Measurements from ENCODE around the gene DPT.

Gene DPT

GRCh38 chr1:168700575-168701268 lies 28.3 kb downstream of the DPT start:
- Mint-ChIP-seq H3K27ac (no peak overlapping the region), H3K27me3 (ENCODE audit: low read depth) (peaks cover 21% of the 10 kb centered on the region), H3K36me3 (ENCODE audit: low read depth) (no peaks in the 10 kb centered on the region), H3K9me3 (no peaks in the 10 kb centered on the region), H3K4me3 (no peak overlapping the region), H3K4me1 (ENCODE audit: low read depth) (no peaks in the 10 kb centered on the region)
- no peak for DNase-seq (ENCODE audit: low spot score)

- Mint-ChIP-seq H3K27me3 (ENCODE audit: low read depth) (peaks cover 16% of the 10 kb centered on the region), H3K9me3 (no peaks in the 10 kb centered on the region), H3K4me3 (no peak overlapping the region), H3K36me3 (ENCODE audit: low read depth) (no peaks in the 10 kb centered on the region), H3K4me1 (ENCODE audit: low read depth) (no peaks in the 10 kb centered on the region), H3K27ac (no peak overlapping the region)
- no peak for DNase-seq (ENCODE audit: low spot score)
Observed at GRCh38 chr1:168698453-168698852, 30.6 kb downstream of the DPT start.

- Mint-ChIP-seq H3K36me3 (ENCODE audit: low read depth) (no peaks in the 10 kb centered on the region), H3K4me3 (no peak overlapping the region), H3K9me3 (no peaks in the 10 kb centered on the region), H3K27ac (no peak overlapping the region), H3K4me1 (ENCODE audit: low read depth) (no peaks in the 10 kb centered on the region), H3K27me3 (ENCODE audit: low read depth) (peaks cover 11% of the 10 kb centered on the region)
- DNase-seq (ENCODE audit: low spot score): no peak
Observed at GRCh38 chr1:168697356-168698126, 31.5 kb downstream of the DPT start.

GRCh38 chr1:168696125-168696760 lies 32.8 kb downstream of the DPT start:
- peaks cover 4% of the 10 kb centered on the region for H3K27me3 Mint-ChIP-seq (ENCODE audit: low read depth)
- no peaks in the 10 kb centered on the region for H3K36me3 Mint-ChIP-seq (ENCODE audit: low read depth)
- no peak overlapping the region for H3K4me3 Mint-ChIP-seq
- H3K27ac Mint-ChIP-seq: no peak overlapping the region
- H3K9me3 Mint-ChIP-seq: no peaks in the 10 kb centered on the region
- no peak for DNase-seq (ENCODE audit: low spot score)
- no peaks in the 10 kb centered on the region for H3K4me1 Mint-ChIP-seq (ENCODE audit: low read depth)

- Mint-ChIP-seq H3K9me3 (no peaks in the 10 kb centered on the region), H3K27ac (no peak overlapping the region), H3K4me1 (ENCODE audit: low read depth) (no peaks in the 10 kb centered on the region), H3K27me3 (ENCODE audit: low read depth) (no peaks in the 10 kb centered on the region), H3K4me3 (no peak overlapping the region), H3K36me3 (ENCODE audit: low read depth) (no peaks in the 10 kb centered on the region)
- no peak for DNase-seq (ENCODE audit: low spot score)
Observed at GRCh38 chr1:168693872-168694238, 35.2 kb downstream of the DPT start.

GRCh38 chr1:168693197-168693871 lies 35.7 kb downstream of the DPT start:
- Mint-ChIP-seq H3K27ac (no peak overlapping the region), H3K4me3 (no peak overlapping the region), H3K27me3 (ENCODE audit: low read depth) (no peaks in the 10 kb centered on the region), H3K36me3 (ENCODE audit: low read depth) (no peaks in the 10 kb centered on the region), H3K9me3 (no peaks in the 10 kb centered on the region), H3K4me1 (ENCODE audit: low read depth) (no peaks in the 10 kb centered on the region)
- DNase-seq (ENCODE audit: low spot score): no peak

- DNase-seq (ENCODE audit: low spot score): no peak
- Mint-ChIP-seq H3K27ac (no peak overlapping the region), H3K9me3 (no peaks in the 10 kb centered on the region), H3K27me3 (ENCODE audit: low read depth) (no peaks in the 10 kb centered on the region), H3K4me1 (ENCODE audit: low read depth) (no peaks in the 10 kb centered on the region), H3K4me3 (no peak overlapping the region), H3K36me3 (ENCODE audit: low read depth) (no peaks in the 10 kb centered on the region)
Observed at GRCh38 chr1:168692472-168692871, 36.5 kb downstream of the DPT start.

GRCh38 chr1:168691541-168691940 lies 37.5 kb downstream of the DPT start:
- H3K4me1 Mint-ChIP-seq (ENCODE audit: low read depth): no peaks in the 10 kb centered on the region
- no peak for DNase-seq (ENCODE audit: low spot score)
- no peaks in the 10 kb centered on the region for H3K9me3 Mint-ChIP-seq
- peaks cover 5% of the 10 kb centered on the region for H3K27me3 Mint-ChIP-seq (ENCODE audit: low read depth)
- no peak overlapping the region for H3K27ac Mint-ChIP-seq
- no peaks in the 10 kb centered on the region for H3K36me3 Mint-ChIP-seq (ENCODE audit: low read depth)
- H3K4me3 Mint-ChIP-seq: no peak overlapping the region

- no peak overlapping the region for H3K4me3 Mint-ChIP-seq
- no peaks in the 10 kb centered on the region for H3K9me3 Mint-ChIP-seq
- H3K4me1 Mint-ChIP-seq (ENCODE audit: low read depth): no peaks in the 10 kb centered on the region
- H3K36me3 Mint-ChIP-seq (ENCODE audit: low read depth): no peaks in the 10 kb centered on the region
- DNase-seq (ENCODE audit: low spot score): no peak
- no peak overlapping the region for H3K27ac Mint-ChIP-seq
- peaks cover 10% of the 10 kb centered on the region for H3K27me3 Mint-ChIP-seq (ENCODE audit: low read depth)
Observed at GRCh38 chr1:168689726-168690602, 39.0 kb downstream of the DPT start.

- Mint-ChIP-seq H3K4me1 (ENCODE audit: low read depth) (no peaks in the 10 kb centered on the region), H3K9me3 (no peaks in the 10 kb centered on the region), H3K27me3 (ENCODE audit: low read depth) (peaks cover 12% of the 10 kb centered on the region)
Observed at GRCh38 chr1:168689327-168689657, 39.7 kb downstream of the DPT start.

GRCh38 chr1:168688644-168689326 lies 40.2 kb downstream of the DPT start:
- H3K9me3 Mint-ChIP-seq: no peaks in the 10 kb centered on the region
- no peak overlapping the region for H3K27ac Mint-ChIP-seq
- no peak overlapping the region for H3K4me3 Mint-ChIP-seq
- H3K36me3 Mint-ChIP-seq (ENCODE audit: low read depth): no peaks in the 10 kb centered on the region
- H3K27me3 Mint-ChIP-seq (ENCODE audit: low read depth): peaks cover 12% of the 10 kb centered on the region
- no peak for DNase-seq (ENCODE audit: low spot score)
- H3K4me1 Mint-ChIP-seq (ENCODE audit: low read depth): no peaks in the 10 kb centered on the region

More at GRCh38 chr1:168689327-168689657, 39.7 kb downstream of the DPT start:
- no peak for DNase-seq (ENCODE audit: low spot score)
- Mint-ChIP-seq H3K27ac (no peak overlapping the region), H3K4me3 (no peak overlapping the region), H3K36me3 (ENCODE audit: low read depth) (no peaks in the 10 kb centered on the region)

GRCh38 chr1:168687816-168688215 lies 41.2 kb downstream of the DPT start:
- Mint-ChIP-seq H3K27me3 (ENCODE audit: low read depth) (peaks cover 12% of the 10 kb centered on the region), H3K27ac (no peak overlapping the region), H3K9me3 (no peaks in the 10 kb centered on the region), H3K4me1 (ENCODE audit: low read depth) (no peaks in the 10 kb centered on the region), H3K36me3 (ENCODE audit: low read depth) (no peaks in the 10 kb centered on the region), H3K4me3 (no peak overlapping the region)
- DNase-seq (ENCODE audit: low spot score): no peak

- H3K9me3 Mint-ChIP-seq: no peaks in the 10 kb centered on the region
- no peaks in the 10 kb centered on the region for H3K4me1 Mint-ChIP-seq (ENCODE audit: low read depth)
- no peak overlapping the region for H3K4me3 Mint-ChIP-seq
- H3K27me3 Mint-ChIP-seq (ENCODE audit: low read depth): peaks cover 12% of the 10 kb centered on the region
- H3K36me3 Mint-ChIP-seq (ENCODE audit: low read depth): no peaks in the 10 kb centered on the region
- no peak overlapping the region for H3K27ac Mint-ChIP-seq
- DNase-seq (ENCODE audit: low spot score): no peak
Observed at GRCh38 chr1:168686666-168687065, 42.3 kb downstream of the DPT start.

Measured in T-helper 2 cell treated with Interferon-gamma antibody and Interleukin-4, amounts not matched to agents 5 μg/mL and 100 μg/mL, for 36 hours (primary cell).